Middle frontal gyrus (tissue), 1 donor: ENCODE measurements around the gene RFFL.
"Not testable (repeated sequence)": the region's sequence is repeated elsewhere in the genome, so short reads cannot be mapped to it uniquely, and the experiment has no call there.

Experiments
- DNase-seq: peaks from one replicate; pipeline ENCODE4 v3.0.0-alpha.2; 2015; ENCODE audit warnings: low spot score; ENCODE audit errors: extremely low spot score

RFFL gene

DNA sequence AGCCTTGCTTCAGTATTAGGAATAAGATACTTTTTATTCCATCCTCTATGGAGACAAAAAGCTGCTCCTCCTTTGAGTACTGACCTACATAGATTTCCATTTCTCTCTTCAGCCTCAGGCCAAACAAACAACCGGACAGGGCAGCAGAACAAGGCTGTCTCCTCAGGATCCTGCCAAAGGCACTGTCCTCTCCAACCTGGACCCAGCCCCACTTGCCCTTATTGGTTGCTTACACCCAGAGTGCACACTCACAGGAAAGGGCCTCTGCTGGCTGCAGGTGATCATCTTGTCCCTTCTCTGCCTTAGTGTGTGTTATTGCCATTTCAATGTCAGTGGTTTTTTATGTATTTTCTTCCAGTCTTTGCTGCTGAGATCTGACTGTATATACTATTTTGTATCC is 56.5 kb downstream of the RFFL start:
- no peak for DNase-seq

DNA sequence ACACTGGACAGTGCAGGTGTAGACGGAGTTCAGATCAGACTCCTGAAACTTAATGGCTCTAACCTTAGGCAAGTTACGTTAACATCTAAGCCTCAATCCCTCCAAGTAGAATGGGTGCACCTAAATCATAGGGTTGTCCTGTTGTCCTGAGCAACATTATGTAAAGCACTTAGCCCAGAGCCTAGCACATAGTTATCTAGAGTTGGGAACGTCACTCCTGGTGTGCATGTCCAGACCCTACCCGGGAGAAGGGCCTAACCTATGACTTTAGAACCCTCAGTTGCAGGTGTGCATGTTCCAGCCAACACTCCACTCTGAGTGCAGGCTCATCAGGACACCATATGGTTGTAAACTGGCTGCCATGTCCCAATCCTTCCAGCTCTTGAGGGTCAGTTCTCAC is 57.2 kb downstream of the RFFL start:
- DNase-seq = no peak

DNA sequence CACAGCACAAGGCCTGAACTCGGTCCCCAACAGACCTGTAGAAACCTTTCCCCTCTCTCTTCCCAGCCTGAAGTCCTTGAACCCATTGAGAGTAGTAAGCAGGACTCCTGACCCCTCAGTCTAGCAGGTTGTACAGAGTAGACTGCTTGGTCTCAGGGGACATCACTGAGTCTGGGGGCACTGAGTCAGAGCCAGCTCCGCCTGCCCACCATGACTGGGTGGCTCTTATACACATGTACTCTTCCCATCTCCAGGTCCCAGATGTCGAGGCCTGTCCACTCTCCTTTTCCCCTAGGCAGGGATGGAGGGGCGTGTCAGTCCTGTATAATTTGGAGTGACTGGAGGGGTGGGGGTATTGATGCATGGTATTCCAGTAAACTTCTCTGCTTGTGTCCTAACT is 59.7 kb downstream of the RFFL start:
- DNase-seq = no peak

DNA sequence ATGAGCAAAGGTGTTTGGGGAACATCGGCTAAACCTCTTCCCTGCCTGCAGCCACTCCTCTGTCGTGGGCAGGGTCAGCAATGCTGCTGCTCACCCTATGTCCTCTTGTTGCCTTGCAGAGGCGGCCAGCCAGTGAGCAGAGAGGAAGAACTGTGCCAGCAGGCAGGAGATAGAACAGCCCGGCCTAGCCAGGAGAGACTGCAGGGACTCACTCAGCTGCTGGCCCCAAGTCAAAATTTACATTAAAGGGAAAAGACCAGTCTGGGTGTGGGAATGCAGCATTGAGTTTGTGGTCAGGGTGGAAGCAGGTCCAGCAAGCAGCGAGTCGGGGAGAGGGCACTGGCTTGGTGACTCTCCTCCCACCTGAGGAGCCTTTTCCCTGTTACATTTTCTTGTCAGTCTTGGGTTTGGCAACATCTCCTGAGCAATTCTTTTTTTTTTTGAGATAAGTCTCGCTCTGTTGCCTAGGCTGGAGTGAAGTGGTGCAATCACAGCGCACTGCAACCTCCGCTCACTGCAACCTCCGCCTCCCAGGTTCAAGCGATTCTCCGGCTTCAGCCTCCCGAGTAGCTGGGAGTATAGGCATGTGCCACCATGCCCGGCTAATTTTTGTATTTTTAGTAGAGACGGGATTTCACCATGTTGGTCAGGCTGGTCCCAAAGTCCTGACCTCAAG is 60.5 kb downstream of the RFFL start:
- DNase-seq = no peak

DNA sequence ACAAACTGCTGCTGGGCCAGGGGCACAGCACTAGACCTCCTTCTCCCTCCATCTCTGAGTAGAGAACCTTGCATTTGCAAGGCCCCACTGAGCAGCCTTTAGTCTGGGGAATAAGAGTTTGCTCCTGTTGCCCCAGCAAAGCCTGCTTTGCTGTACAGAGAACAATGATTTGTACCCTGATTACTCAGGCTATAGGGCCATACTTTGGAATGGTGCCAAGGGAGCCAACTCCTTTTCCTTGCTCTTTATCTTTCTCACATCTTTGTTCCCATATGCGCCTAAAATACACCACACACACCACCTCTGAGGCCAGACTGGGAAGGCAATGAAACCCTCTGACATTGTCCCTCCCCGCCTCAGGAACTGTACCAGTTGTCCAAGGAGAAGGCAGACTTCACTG is 62.0 kb downstream of the RFFL start:
- no peak for DNase-seq

DNA sequence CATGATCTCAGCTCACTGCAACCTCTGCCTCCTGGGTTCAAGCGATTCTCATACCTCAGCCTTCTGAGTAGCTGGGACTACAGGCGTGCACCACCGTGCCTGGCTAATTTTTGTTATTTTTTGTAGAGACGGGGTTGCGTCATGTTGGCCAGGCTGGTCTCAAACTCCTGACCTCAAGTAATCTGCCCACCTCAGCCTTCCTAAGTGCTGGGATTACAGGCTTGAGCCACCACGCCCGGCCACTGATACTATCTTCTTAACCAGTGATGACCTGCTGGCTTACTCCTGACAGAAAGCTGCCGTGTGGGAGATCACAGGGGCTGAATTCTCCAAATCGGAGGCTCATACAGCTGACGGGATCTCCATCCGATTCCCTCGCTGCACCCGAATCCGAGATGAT is 62.5 kb downstream of the RFFL start:
- DNase-seq = not testable (repeated sequence)

DNA sequence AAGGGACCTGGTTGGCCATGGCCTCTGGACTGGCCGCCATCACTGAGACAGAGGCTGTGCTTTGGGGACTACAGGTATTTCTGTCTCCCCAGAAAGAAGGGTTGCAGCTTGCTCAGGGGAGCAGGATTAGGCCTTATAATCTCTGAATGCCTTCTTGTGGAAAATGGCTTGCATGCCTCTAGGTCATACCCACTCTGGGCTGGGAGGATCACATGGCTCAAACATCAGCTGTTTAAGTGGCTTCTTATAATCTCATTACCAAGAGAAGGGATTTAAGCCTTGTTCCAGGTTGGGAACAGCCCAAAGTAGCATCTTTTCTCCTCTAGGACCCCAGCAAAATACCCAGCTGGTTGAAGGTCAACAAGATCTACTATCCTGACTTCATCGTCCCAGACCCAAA is 64.1 kb downstream of the RFFL start:
- DNase-seq = no peak

DNA sequence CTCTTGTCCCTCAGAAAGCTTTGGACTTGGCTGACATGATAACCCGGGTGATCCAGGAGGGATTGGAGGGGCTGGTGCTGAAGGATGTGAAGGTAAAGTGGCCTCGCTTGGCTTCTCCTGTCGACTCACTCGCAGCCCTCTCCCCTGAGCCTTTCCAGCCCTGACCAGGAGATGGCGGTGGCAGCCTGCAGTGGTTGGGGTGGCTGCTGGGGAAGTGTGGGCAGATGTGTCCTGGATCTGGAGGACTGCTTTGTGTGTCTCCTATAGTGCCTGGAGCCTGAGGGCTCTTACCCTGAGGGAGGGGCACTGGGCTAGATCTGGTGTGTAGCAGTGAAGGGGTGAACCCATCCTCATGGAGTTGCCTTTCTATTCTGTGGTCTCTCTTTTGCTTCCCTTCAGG is 65.3 kb downstream of the RFFL start:
- peak; percentile 29 for DNase-seq

DNA sequence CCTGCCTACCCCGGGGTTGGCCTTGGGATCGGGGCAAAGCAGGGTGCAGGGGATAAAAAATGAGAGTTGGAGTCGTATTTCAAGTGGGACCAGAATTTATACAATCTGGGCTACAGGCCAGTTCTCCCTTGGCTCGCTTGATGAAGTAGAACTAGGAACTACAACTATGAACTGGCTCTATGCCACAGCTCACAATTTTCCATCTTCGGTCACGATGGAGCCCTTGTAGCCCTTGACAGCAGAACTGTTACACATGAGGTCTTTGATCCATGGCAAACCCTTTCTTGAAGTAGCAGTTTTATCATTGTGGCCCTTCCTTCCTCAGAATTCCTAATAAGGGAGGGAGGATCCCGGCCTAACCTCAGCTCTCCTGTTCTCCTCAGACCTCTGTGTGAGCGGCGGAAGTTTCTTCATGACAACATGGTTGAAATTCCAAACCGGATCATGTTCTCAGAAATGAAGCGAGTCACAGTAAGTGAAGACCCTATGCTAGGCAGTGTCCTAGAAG is 66.1 kb downstream of the RFFL start:
- no peak for DNase-seq

DNA sequence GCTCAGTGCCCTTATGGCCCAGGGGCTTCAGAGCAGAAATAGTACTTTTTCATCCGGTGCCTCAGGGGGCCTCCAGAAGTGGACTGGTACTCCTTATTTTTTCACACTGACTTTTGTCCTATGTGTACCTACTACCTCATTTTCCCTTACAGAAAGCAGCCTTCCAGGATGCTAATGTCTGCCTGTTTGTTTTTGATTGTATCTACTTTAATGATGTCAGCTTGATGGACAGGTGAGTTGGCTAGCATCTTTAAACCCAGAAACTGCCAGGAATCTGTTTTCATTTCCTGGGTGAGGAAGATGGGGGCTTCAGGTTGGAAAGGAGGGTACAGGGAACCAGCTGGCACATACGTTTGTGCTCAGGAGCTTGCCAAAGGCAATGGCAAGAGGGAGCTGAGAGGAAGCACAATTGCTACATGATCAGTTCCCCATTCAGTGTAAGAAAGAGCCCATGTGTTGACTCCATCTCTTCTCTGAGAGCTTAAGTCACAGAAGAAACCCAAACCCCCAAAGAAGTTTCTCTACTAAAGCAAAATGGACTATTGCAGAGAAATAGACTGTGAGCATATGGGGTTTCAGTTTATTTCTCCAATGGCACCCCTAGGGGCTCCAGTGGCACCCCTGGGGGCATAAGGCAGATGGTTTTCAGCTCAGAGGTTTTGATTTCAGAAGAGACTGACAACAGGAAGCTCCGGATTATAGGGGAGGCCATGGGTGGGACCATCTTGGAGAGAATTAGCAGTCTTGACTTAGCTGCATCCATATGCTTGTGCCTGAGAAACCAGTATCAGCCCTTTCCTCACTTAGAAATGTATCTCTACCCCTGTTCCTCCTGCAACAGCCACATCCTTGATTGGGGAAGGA is 66.9 kb downstream of the RFFL start:
- no peak for DNase-seq

DNA sequence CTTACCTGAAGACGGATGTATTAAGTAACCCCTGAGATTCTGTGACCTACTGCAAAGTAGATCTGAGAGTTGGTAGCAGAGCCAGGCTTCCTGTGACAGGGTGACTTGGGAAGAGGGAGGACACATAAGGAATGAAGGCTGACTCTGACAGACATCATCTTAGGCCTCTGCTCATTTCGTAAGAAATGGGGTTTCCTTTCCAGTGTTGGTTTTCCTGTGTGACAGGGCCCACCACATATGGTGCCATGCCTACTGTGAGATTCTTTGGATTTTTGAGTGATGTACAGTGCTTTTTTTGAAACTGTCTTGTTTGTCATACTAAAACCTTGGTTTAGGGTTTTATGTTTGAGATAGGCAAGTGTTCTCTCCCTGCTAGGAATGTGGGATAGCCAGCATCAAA is 70.5 kb downstream of the RFFL start:
- DNase-seq = no peak

DNA sequence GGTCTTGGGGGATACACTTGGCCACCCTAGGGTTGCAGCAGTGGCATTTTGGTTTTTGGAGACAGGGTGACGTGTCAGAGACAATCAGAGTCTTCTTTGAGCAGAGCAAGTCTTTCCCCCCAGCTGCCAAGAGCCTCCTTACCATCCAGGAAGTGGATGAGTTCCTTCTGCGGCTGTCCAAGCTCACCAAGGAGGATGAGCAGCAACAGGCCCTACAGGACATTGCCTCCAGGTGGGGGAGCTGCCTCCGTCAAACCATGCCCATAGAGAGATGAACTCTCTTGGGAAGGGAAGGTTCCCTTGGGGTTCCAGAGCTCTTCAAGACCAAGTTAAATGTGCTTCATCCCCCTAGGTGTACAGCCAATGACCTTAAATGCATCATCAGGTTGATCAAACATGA is 71.9 kb downstream of the RFFL start:
- DNase-seq = no peak

DNA sequence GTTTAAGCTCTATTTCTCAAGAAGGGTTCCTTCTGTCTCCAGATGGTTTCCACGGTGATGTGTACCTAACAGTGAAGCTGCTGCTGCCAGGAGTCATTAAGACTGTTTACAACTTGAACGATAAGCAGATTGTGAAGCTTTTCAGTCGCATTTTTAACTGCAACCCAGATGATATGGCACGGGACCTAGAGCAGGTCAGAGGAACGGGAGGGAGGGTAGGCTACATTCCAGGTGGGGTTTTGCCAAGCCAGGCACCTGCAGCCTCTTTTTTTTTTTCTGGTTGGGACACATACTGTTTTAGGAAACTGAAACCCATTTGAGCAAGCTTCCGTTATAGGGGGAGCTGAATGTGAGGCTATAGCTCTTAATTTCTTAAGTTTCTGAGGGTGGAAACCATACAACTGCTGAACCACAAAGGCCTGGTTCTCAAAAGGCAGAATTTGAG is 72.6 kb downstream of the RFFL start:
- DNase-seq = no peak

DNA sequence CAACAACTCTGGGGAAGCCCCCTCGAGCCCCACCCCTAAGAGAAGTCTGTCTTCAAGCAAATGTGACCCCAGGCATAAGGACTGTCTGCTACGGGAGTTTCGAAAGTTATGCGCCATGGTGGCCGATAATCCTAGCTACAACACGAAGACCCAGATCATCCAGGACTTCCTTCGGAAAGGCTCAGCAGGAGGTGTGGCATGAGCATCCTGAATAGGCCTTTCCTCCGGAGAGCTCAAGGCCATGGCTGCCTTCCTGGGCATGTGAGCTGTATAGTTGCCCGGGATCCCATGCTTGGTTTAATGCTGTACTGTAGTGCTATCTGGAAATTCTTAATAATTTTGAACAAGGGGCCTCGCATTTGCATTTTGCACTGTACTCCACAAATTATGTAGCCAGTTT is 74.0 kb downstream of the RFFL start:
- DNase-seq = no peak

DNA sequence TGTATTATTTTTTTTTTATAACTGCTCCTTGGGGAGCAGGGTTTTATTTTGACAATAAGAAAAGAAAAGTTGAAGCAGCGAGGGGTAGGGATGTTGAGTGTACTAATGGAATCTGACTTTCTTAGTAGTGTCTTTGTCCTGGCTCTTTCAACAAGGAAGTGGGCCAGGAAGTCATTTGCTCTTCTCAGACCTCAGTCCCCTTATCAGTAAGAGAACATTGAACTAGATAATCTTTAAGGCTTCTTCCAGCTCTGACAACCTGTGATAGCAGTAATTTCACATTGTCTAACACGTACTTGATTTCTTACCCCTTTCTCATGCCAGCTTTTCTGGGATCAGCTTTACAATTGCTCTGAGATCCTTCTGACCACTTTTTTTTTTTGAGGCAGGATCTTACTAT is 74.9 kb downstream of the RFFL start:
- no peak for DNase-seq

DNA sequence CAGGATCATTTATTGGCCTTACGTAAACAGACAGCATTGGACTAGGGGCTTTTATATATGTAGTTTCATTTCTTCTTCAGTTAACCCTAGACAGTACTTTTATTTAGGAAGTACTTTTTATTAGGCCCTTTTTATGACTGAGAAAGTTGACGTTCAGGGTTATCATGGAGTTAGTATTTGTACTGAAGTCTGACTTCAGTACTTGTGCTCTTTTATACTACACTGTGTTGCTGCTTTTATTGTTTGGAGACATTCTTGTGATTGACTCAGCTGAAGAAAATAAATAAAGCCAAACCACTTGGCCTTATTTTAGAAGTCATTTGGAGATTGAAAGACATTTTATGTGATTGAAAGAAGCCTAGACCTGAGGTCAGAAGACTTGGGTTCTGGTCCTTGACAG is 76.3 kb downstream of the RFFL start:
- no peak for DNase-seq

DNA sequence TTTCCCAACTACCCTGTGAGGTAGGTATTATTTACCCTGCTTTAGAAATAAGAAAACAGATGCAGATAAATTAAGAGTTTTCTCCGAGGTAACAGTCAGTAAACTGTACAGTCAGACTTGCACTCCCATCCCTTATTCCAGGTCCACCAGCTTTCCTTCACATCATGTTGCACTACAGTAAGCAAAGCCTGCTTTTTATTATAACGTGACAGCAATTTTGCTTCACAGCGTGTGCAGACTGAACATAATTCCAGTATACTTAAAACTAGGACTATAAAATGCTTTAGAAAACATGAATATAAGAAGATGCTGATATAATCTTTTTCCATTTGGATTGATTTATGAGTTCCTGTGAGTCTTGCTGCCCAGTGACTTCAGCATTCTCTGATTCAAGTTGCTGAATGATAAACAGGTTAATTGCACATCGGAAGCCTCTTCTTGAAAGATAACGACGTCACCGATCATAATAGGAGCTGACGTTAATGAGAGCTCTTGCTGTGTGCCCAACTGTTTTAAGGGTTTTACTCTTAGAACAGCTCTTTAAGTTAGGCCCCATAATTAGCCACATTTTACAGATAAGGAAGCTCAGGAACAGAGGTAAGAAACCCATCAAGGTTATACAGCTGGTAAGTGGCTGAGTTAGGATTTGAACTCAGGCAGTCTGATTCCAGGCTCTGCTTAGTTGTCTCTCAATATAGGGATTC is 81.8 kb downstream of the RFFL start:
- no peak for DNase-seq

DNA sequence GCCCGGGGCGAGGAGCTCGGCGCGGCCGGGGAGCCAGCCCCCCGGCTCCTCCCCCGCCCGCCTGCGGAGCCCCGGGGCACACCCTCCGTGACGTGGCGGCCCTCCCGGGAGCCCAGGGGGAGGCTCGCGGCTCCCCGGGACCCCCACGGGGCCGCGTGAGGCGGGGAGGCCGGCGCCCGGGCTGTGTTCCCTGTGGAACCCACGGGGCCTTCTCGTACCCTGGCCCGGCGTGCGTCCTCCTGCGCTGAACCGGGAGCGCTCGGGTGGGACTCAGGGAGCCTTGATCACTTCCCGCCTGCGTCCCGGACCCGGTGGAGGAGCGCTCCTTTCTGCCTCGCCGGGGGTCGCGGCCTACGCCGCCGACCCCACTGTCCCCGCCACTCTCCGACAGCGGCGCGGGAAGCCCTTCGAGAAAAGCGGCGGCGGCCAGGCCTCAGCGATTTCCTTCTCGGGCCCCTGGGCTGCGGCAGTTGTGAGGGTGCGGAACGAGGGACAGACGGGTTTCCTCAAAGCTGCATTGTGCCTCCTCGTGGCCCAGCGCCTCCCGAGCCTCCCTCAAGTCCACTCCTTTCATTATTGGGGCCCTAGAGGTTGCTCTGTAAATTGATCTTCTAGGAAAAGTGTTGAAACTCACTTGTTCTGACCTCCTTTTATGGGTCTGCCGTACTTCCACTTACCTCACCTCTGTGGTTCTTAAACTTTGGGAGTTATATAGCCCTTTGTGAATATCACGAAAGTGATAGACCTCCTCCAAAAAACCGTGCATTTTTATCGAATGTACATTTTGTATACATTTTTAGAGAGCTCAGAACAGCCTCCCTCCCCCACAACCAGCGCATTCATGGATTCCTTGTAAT is 82.6 kb downstream of the RFFL start:
- DNase-seq = peak; percentile 24

DNA sequence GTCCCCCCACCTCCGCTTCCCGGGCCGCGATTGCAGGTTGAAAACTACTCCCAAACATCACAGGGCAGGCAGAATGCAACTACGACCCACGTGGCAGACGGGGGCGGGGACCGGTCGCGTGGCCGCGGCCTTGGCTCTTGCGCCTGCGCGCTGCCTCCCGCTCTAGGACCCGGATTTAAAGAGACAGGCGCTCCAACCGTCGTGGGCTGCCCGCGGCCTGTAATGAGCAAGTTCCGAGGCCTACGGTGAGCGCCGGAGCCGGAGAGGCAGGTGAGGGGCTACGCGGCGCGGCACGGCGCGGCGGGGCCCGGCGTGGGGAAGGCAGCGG is 83.2 kb downstream of the RFFL start, which contains the start of gene LIG3:
Gene LIG3 (plus strand): TSS at position 160 of the 328 bp plus-strand sequence. CDS start 2,494 bp downstream, outside the sequence.
- DNase-seq = peak; percentile 88

DNA sequence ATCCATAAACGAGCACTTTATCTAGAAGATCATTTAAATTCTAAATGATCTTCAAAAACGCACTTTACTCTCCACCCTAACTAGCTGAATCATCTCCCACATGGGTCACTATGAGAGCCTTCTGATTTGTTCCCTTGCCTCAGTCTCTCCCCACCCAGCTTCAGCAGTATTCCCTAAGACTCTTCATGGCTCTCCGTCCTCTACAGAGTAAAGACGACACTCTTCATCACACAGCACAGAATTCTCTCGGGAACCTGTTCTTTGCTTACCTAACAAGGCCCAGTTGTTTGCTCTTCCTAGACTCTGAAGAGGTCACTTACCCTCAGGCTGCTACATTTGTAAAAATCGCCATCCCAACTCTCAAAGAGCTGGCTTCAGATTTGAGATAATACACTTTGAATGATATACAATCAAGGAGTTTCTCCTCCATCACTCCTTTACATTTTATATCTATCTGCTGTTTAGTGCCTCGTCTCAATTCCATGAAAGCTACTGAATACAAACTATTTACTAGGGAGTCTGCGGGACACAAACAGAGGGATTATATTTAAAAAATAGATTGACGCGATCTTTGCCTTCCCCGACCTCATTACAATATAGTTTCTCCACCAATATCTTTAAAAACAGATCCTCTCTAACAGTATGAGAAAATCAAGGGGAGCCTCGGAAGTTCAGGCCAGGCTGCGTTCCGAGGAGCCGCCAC is 83.7 kb downstream of the RFFL start:
- no peak for DNase-seq

DNA sequence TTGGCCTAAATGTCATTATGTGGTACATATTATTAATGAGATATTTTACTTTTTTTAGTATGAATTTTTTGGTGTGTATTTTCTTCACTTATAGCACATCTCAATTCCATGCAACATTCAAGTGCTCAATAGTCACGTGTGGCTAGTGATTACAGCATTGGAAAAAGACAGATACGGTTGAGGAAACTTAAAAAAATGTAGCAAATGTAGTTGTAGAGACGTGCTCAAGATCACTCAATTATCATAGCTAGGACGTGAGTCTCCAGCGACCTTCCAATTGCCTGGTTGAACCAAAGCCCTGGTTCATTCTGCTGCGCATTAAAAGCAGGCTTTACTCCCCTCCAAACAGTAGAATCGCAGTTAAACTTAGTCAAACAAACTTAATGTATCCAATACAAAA is 84.4 kb downstream of the RFFL start:
- DNase-seq = no peak
